CD8-positive, alpha-beta memory T cell (primary cell): ENCODE results near the gene SPATA12. TPM values are rescaled to one million over a fixed set of nuclear protein-coding genes. Genes with fewer than 3 reads are reported as not detected.
A peak's percentile ranks its signal among the peaks of the same experiment; 100 is the strongest.

Experiments
- CTCF ChIA-PET: fragments of 350-600 bp; sonication (Branson Sonifier 250); formaldehyde crosslinking; loops from one replicate; lab custom pipeline; 2021; ENCODE audit warnings: antibody characterized with exemption; lab: Charles Lee
- POLR2A ChIA-PET: fragments of 350-600 bp; sonication (Branson Sonifier 250); formaldehyde crosslinking; loops from one replicate; lab custom pipeline; 2021; ENCODE audit warnings: antibody characterized with exemption; lab: Charles Lee
- DNase-seq, 5 donors: peaks; one replicate each; pipeline versions ENCODE4 v3.0.0 to v3.0.0-alpha.2; 2020 to 2022; ENCODE audit warnings: mixed read lengths in 1 of 5
- H3K27ac ChIP-seq: one replicate; pipeline ENCODE4 v1.7.0; 2013; ENCODE audit warnings: low read depth, mild to moderate bottlenecking, low read length, moderate library complexity
- H3K27me3 ChIP-seq: 2 replicates; pipeline ENCODE4 v1.7.0; 2013; ENCODE audit warnings: low read length, mild to moderate bottlenecking; ENCODE audit not compliant: insufficient read depth, poor library complexity, severe bottlenecking
- H3K36me3 ChIP-seq: 2 replicates; pipeline ENCODE4 v1.7.0; 2013; ENCODE audit warnings: mild to moderate bottlenecking, low read length, moderate library complexity; ENCODE audit not compliant: insufficient read depth
- H3K4me1 ChIP-seq: 2 replicates; pipeline ENCODE4 v1.7.0; 2013; ENCODE audit warnings: mild to moderate bottlenecking, low read length, moderate library complexity; ENCODE audit not compliant: insufficient read depth
- H3K4me3 ChIP-seq: 2 replicates; pipeline ENCODE4 v1.7.0; 2013; ENCODE audit warnings: mild to moderate bottlenecking, low read length
- H3K9me3 ChIP-seq: 2 replicates; pipeline ENCODE4 v1.7.0; 2013; ENCODE audit warnings: mild to moderate bottlenecking, low read length
- H3K27ac Mint-ChIP-seq, 8 donors: one replicate each; pipeline ENCODE4 v1.8.0; 2020 to 2021; ENCODE audit warnings: mixed read lengths in 8 of 8, mild to moderate bottlenecking in 6 of 8, inconsistent platforms in 3 of 8, moderate library complexity in 3 of 8
- H3K27me3 Mint-ChIP-seq, 2 donors: one replicate each; pipeline ENCODE4 v1.8.0; 2020 to 2021; ENCODE audit warnings: mixed read lengths in 2 of 2, mild to moderate bottlenecking in 1 of 2, moderate library complexity in 1 of 2
- H3K36me3 Mint-ChIP-seq, 3 donors: one replicate each; pipeline ENCODE4 v1.8.0; 2020 to 2021; ENCODE audit warnings: mixed read lengths in 3 of 3, inconsistent platforms in 1 of 3, mild to moderate bottlenecking in 1 of 3
- H3K4me1 Mint-ChIP-seq, 3 donors: one replicate each; pipeline ENCODE4 v1.8.0; 2020 to 2021; ENCODE audit warnings: mixed read lengths in 3 of 3, inconsistent platforms in 1 of 3, mild to moderate bottlenecking in 1 of 3
- H3K4me3 Mint-ChIP-seq, 7 donors: one replicate each; pipeline ENCODE4 v1.8.0; 2020 to 2021; ENCODE audit warnings: mixed read lengths in 7 of 7, mild to moderate bottlenecking in 6 of 7, moderate library complexity in 4 of 7, inconsistent platforms in 2 of 7
- H3K9me3 Mint-ChIP-seq, 5 donors: one replicate each; pipeline ENCODE4 v1.8.0; 2020 to 2022; ENCODE audit warnings: mixed read lengths in 5 of 5, mild to moderate bottlenecking in 3 of 5, moderate library complexity in 2 of 5, inconsistent platforms in 1 of 5
- polyA plus RNA-seq: library from polyadenylated mRNA; unstranded; fragments of 300-500 nt; fragmentation: Illumina TruSeq; gene quantifications from one replicate; pipeline ENCODE4 v1.2.3, GENCODE V29; 2021
- total RNA-seq, 2 experiments: library from RNA; stranded (reverse); gene quantifications; one replicate each; pipeline ENCODE4 v1.2.3, GENCODE V29; 2021

SPATA12 gene
- total and polyA plus RNA-seq, 3 experiments from 2014 or later: not detected

- no peak overlapping the region for H3K4me3 Mint-ChIP-seq
- no peak overlapping the region for H3K27ac Mint-ChIP-seq
- Histone ChIP-seq H3K27me3 (no peaks in the 10 kb centered on the region), H3K9me3 (no peaks in the 10 kb centered on the region), H3K4me1 (no peaks in the 10 kb centered on the region), H3K36me3 (no peaks in the 10 kb centered on the region), H3K4me3 (no peak overlapping the region), H3K27ac (no peak overlapping the region)
- no peaks in the 10 kb centered on the region for H3K36me3 Mint-ChIP-seq
- ChIA-PET POLR2A (interaction anchor here (0.6 kb wide), 1 partner anchor 138 kb away, joined by 3 read pairs; no protein-coding TSS in a partner anchor), CTCF (interaction anchor here (1.5 kb wide), 1 partner anchor 10 kb away, joined by 3 read pairs; no protein-coding TSS in a partner anchor)
- peaks cover 19 to 29% of the 10 kb centered on the region in 2 donors for H3K27me3 Mint-ChIP-seq
- H3K9me3 Mint-ChIP-seq: no peaks in the 10 kb centered on the region
- H3K4me1 Mint-ChIP-seq: peaks cover 0 to 5% (median 0%) of the 10 kb centered on the region in 3 donors
- peak in 1 of 5 donors; percentile 5 for DNase-seq
Measured at GRCh38 chr3:57068437-57069089, 8.1 kb downstream of the SPATA12 start.

GRCh38 chr3:57069503-57069902, 9.0 kb downstream of the SPATA12 start:
- H3K9me3 ChIP-seq: no peaks in the 10 kb centered on the region
- CTCF ChIA-PET: interaction anchor here (0.9 kb wide), 1 partner anchor 13 kb away, joined by 4 read pairs; no protein-coding TSS in a partner anchor
- H3K27me3 Mint-ChIP-seq: peaks cover 21 to 36% of the 10 kb centered on the region in 2 donors
- peaks cover 0 to 5% (median 0%) of the 10 kb centered on the region in 3 donors for H3K4me1 Mint-ChIP-seq
- no peak overlapping the region for H3K27ac ChIP-seq
- no peaks in the 10 kb centered on the region for H3K36me3 ChIP-seq
- no peaks in the 10 kb centered on the region for H3K27me3 ChIP-seq
- H3K27ac Mint-ChIP-seq: no peak overlapping the region
- H3K4me3 ChIP-seq: no peak overlapping the region
- H3K4me1 ChIP-seq: no peaks in the 10 kb centered on the region
- H3K4me3 Mint-ChIP-seq: no peak overlapping the region
- no peak for DNase-seq
- H3K36me3 Mint-ChIP-seq: no peaks in the 10 kb centered on the region
- POLR2A ChIA-PET: no interaction called here
- H3K9me3 Mint-ChIP-seq: no peaks in the 10 kb centered on the region

DNA sequence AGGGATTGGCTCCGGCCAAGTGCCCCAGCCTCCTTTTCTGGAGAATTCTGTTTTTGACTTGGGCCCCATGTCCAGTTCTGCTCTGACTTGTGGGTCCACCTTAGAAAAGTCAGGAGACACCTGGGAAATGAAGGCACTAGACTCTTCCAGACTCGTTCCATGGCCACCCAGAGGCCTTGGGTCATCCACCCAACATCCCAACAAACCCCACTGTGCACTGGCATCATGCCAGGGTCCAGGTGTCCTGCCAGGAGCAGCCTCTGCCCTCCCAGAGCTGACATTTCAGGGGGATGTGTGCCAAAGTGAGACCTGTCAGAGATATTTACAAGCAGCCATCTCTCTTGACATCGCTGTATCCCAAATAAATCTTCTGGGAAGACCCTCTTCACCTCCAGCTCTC, 13.2 kb downstream of the SPATA12 start:
- Histone ChIP-seq H3K36me3 (no peaks in the 10 kb centered on the region), H3K9me3 (no peaks in the 10 kb centered on the region), H3K27me3 (peaks cover 18% of the 10 kb centered on the region), H3K27ac (no peak overlapping the region), H3K4me1 (peaks cover 10% of the 10 kb centered on the region), H3K4me3 (no peak overlapping the region)
- H3K36me3 Mint-ChIP-seq: no peaks in the 10 kb centered on the region
- no peak overlapping the region for H3K4me3 Mint-ChIP-seq
- H3K27me3 Mint-ChIP-seq: peaks cover 46 to 66% of the 10 kb centered on the region in 2 donors
- H3K9me3 Mint-ChIP-seq: no peaks in the 10 kb centered on the region
- ChIA-PET CTCF (no interaction called here), POLR2A (no interaction called here)
- no peak for DNase-seq
- H3K4me1 Mint-ChIP-seq: peaks cover 5 to 13% (median 5%) of the 10 kb centered on the region in 3 donors
- H3K27ac Mint-ChIP-seq: no peak overlapping the region

DNA sequence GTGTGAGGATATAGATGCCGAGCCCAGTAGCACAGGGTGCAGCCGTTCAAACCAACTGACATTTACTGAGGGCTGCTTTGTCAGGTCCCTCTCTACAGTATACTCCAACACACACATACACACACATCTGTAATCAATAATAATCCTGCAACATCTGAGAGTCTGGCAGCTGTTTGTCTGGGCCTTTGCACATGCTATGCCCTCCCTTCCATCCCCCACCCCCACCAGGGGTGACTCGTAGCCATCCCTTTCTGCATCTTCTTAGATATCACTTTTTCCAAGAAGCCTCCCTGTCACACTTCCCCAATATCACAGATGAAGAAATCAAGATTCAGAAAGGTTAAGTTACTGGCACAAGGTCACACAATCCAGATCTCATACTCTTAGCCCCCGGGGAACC, 13.7 kb downstream of the SPATA12 start:
- no peak overlapping the region for H3K27ac ChIP-seq
- H3K4me1 Mint-ChIP-seq: peaks cover 5 to 12% (median 5%) of the 10 kb centered on the region in 3 donors
- DNase-seq: no peak
- H3K36me3 ChIP-seq: no peaks in the 10 kb centered on the region
- H3K36me3 Mint-ChIP-seq: no peaks in the 10 kb centered on the region
- H3K4me3 Mint-ChIP-seq: no peak overlapping the region
- CTCF ChIA-PET: no interaction called here
- H3K9me3 ChIP-seq: no peaks in the 10 kb centered on the region
- H3K4me1 ChIP-seq: peaks cover 10% of the 10 kb centered on the region
- no peak overlapping the region for H3K4me3 ChIP-seq
- peaks cover 46 to 65% of the 10 kb centered on the region in 2 donors for H3K27me3 Mint-ChIP-seq
- POLR2A ChIA-PET: no interaction called here
- peaks cover 18% of the 10 kb centered on the region for H3K27me3 ChIP-seq
- peak overlapping the region in 1 of 8 donors; percentile 4 for H3K27ac Mint-ChIP-seq
- no peaks in the 10 kb centered on the region for H3K9me3 Mint-ChIP-seq

GRCh38 chr3:57076422-57076951, 16.0 kb downstream of the SPATA12 start:
- no peak for DNase-seq
- no peaks in the 10 kb centered on the region for H3K9me3 ChIP-seq
- peaks cover 26% of the 10 kb centered on the region for H3K27me3 ChIP-seq
- POLR2A ChIA-PET: no interaction called here
- H3K4me3 Mint-ChIP-seq: no peak overlapping the region
- no peak overlapping the region for H3K27ac ChIP-seq
- H3K36me3 ChIP-seq: no peaks in the 10 kb centered on the region
- no peaks in the 10 kb centered on the region for H3K9me3 Mint-ChIP-seq
- CTCF ChIA-PET: no interaction called here
- H3K4me1 ChIP-seq: peaks cover 10% of the 10 kb centered on the region
- peak overlapping the region in 1 of 8 donors; percentile 1 for H3K27ac Mint-ChIP-seq
- peaks cover 48 to 73% of the 10 kb centered on the region in 2 donors for H3K27me3 Mint-ChIP-seq
- H3K36me3 Mint-ChIP-seq: no peaks in the 10 kb centered on the region
- H3K4me3 ChIP-seq: no peak overlapping the region
- H3K4me1 Mint-ChIP-seq: peaks cover 5 to 16% (median 6%) of the 10 kb centered on the region in 3 donors

DNA sequence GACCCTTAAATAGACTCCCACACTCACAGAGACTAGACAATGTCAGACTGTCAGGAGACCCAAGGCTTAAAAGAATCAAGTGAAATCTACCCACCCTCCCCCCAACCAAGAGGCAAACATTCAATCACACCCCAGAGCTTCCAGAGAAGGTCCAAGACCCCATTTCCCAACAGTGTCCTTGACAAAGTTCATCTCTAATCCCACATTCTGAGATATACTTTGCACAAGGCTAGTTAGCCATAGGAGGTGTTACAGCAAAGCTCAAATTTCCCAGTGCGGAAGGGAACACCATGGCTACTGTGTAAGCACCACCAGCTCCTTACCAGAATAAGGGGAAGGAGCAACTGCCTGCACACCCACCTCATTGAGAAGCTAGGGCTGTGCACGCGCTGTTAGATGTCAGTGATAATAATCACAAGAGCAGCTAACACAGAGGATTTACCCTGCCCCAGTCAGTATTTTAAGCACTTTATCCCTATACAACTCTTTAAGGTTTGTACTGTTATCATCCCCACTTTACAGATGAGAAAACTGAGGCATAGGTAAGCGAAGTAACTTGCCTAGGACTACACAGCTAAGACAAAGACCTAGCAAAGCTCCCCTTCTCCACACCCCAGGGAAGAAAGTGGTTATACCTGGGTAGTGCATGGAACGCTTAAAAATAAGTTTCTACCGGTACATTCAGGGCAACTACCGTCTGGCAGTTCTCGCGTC, 17.3 kb downstream of the SPATA12 start:
- peak overlapping the region; percentile 6 to 89 (median 75) for H3K4me3 Mint-ChIP-seq
- CTCF ChIA-PET: interaction anchor here (0.9 kb wide), 1 partner anchor 23 kb away, joined by 3 read pairs; no protein-coding TSS in a partner anchor
- peaks cover 26% of the 10 kb centered on the region for H3K27me3 ChIP-seq
- H3K9me3 ChIP-seq: no peaks in the 10 kb centered on the region
- H3K27me3 Mint-ChIP-seq: peaks cover 52 to 77% of the 10 kb centered on the region in 2 donors
- no peaks in the 10 kb centered on the region for H3K36me3 Mint-ChIP-seq
- no peak overlapping the region for H3K27ac ChIP-seq
- no peak overlapping the region for H3K27ac Mint-ChIP-seq
- H3K36me3 ChIP-seq: no peaks in the 10 kb centered on the region
- H3K9me3 Mint-ChIP-seq: peaks cover 0 to 2% (median 0%) of the 10 kb centered on the region in 5 donors
- no peak for DNase-seq
- POLR2A ChIA-PET: no interaction called here
- peaks cover 10% of the 10 kb centered on the region for H3K4me1 ChIP-seq
- peaks cover 5 to 16% (median 6%) of the 10 kb centered on the region in 3 donors for H3K4me1 Mint-ChIP-seq
- peak overlapping the region; percentile 51 for H3K4me3 ChIP-seq

DNA sequence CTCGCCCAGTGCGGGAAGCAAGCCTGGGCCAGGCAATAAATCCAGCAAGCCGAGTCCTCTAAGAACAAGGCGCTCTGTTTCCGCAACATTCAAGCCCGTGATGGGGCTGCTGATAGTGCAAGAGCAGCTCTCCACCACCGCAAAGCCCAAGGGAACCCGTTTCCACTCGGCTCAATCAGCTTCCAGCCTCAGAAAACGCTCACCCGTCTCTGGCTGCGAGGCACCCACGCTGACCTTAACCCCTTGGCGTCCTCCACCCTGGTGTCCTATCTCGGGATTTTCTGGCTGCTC, 17.8 kb downstream of the SPATA12 start:
- Histone ChIP-seq H3K27ac (no peak overlapping the region), H3K27me3 (peaks cover 26% of the 10 kb centered on the region), H3K36me3 (no peaks in the 10 kb centered on the region), H3K9me3 (no peaks in the 10 kb centered on the region), H3K4me3 (peak overlapping the region; percentile 51), H3K4me1 (peaks cover 10% of the 10 kb centered on the region)
- H3K27me3 Mint-ChIP-seq: peaks cover 50 to 72% of the 10 kb centered on the region in 2 donors
- peaks cover 5 to 16% (median 6%) of the 10 kb centered on the region in 3 donors for H3K4me1 Mint-ChIP-seq
- H3K27ac Mint-ChIP-seq: no peak overlapping the region
- POLR2A ChIA-PET: no interaction called here
- CTCF ChIA-PET: interaction anchor here (0.9 kb wide), 2 partner anchors 10 to 22 kb away, joined by 3 read pairs; no protein-coding TSS in a partner anchor
- peaks cover 0 to 2% (median 0%) of the 10 kb centered on the region in 5 donors for H3K9me3 Mint-ChIP-seq
- H3K4me3 Mint-ChIP-seq: peak overlapping the region in 6 of 7 donors; percentile 69 to 89 (median 76)
- H3K36me3 Mint-ChIP-seq: no peaks in the 10 kb centered on the region
- peak in 2 of 5 donors; percentile 8 to 12 for DNase-seq
